OCI-LY3 (cell line): ENCODE measurements around the gene CAMTA2.

Experiments used
- CTCF ChIP-seq: fragments of 200-600, 300-600 bp; sonication (generic); IDR thresholded peaks from 2 replicates; pipeline ENCODE4 v1.5.1; 2014; ENCODE audit warnings: antibody characterized with exemption, low read length, low read depth
- EZH2phosphoT487 ChIP-seq: fragments of 200-600 bp; shearing (Covaris generic); IDR thresholded peaks from 2 replicates; pipeline ENCODE4 v1.6.1; 2018; ENCODE audit warnings: antibody characterized with exemption, mixed run types, low read depth

GRCh38 chr17:5020502-5021023 is 33.1 kb upstream of the CAMTA2 start:
- TF ChIP-seq CTCF: no peak
- no peak for TF ChIP-seq EZH2phosphoT487
